MCF 10A (cell line): ENCODE data around the gene SLC4A1. TPM values are rescaled to one million over a fixed set of nuclear protein-coding genes. Genes with fewer than 3 reads are reported as not detected.

Experiments
- BruUV-seq: library from RNA; stranded (reverse); fragments of 400-500 nt; replicated peaks from 2 replicates; lab custom pipeline; 2021; lab: Mats Ljungman, UMichigan
- CTCF ChIA-PET: fragments of 300-600 bp; sonication (Branson Sonifier 250); formaldehyde crosslinking; extraction: SDS; loops from one replicate; lab custom pipeline; 2021; ENCODE audit warnings: antibody characterized with exemption, inconsistent platforms; lab: Yijun Ruan, JAX
- POLR2A ChIA-PET: fragments of 300-600, 350-650 bp; sonication (Branson Sonifier 250); formaldehyde crosslinking; extraction: SDS; loops from one replicate; lab custom pipeline; 2020; ENCODE audit warnings: antibody characterized with exemption, inconsistent platforms; lab: Yijun Ruan, JAX
- DNase-seq: peaks from one replicate; pipeline ENCODE4 v3.0.0-alpha.2; 2018; ENCODE audit not compliant: unreplicated experiment
- H3K27ac Mint-ChIP-seq: one replicate; pipeline ENCODE4 v1.8.0; 2022; ENCODE audit warnings: mild to moderate bottlenecking, low read depth, mixed read lengths; ENCODE audit not compliant: unreplicated experiment
- H3K27me3 Mint-ChIP-seq: one replicate; pipeline ENCODE4 v1.8.0; 2022; ENCODE audit warnings: mixed read lengths; ENCODE audit not compliant: insufficient read depth, unreplicated experiment
- H3K36me3 Mint-ChIP-seq: one replicate; pipeline ENCODE4 v1.8.0; 2022; ENCODE audit warnings: mild to moderate bottlenecking, moderate library complexity, mixed read lengths; ENCODE audit not compliant: insufficient read depth, unreplicated experiment
- H3K4me1 Mint-ChIP-seq: one replicate; pipeline ENCODE4 v1.8.0; 2022; ENCODE audit warnings: mixed read lengths; ENCODE audit not compliant: insufficient read depth, unreplicated experiment
- H3K4me3 Mint-ChIP-seq: one replicate; pipeline ENCODE4 v1.8.0; 2022; ENCODE audit warnings: mild to moderate bottlenecking, moderate library complexity, mixed read lengths; ENCODE audit not compliant: unreplicated experiment
- H3K9me3 Mint-ChIP-seq: one replicate; pipeline ENCODE4 v1.8.0; 2022; ENCODE audit warnings: mixed read lengths; ENCODE audit not compliant: unreplicated experiment
- intact Hi-C: fragments of 100-400 bp; cut with micrococcal nuclease; formaldehyde crosslinking; loops from 2 replicates; pipeline ENCODE4 v1.14.1; 2022
- total RNA-seq: library from RNA; stranded (reverse); gene quantifications from 2 replicates; pipeline ENCODE4 v1.2.3, GENCODE V29; 2022
- TF ChIP-seq, protein P1 (sequence below): fragments of 200-600 bp; IDR thresholded peaks from one replicate; pipeline ENCODE4 v1.8.0; 2022; ENCODE audit warnings: antibody characterized with exemption, mild to moderate bottlenecking; ENCODE audit not compliant: unreplicated experiment

SLC4A1 gene
- total RNA-seq, 1 experiment from 2014 or later = not detected

GRCh38 chr17:44308865-44309264 lies 40.9 kb upstream of the SLC4A1 start:
- H3K9me3 Mint-ChIP-seq = no peaks in the 10 kb centered on the region
- no TSS peak for BruUV-seq
- H3K4me1 Mint-ChIP-seq = peaks cover 10% of the 10 kb centered on the region
- H3K27me3 Mint-ChIP-seq = peaks cover 15% of the 10 kb centered on the region
- no peak overlapping the region for H3K4me3 Mint-ChIP-seq
- TF ChIP-seq, protein P1, sequence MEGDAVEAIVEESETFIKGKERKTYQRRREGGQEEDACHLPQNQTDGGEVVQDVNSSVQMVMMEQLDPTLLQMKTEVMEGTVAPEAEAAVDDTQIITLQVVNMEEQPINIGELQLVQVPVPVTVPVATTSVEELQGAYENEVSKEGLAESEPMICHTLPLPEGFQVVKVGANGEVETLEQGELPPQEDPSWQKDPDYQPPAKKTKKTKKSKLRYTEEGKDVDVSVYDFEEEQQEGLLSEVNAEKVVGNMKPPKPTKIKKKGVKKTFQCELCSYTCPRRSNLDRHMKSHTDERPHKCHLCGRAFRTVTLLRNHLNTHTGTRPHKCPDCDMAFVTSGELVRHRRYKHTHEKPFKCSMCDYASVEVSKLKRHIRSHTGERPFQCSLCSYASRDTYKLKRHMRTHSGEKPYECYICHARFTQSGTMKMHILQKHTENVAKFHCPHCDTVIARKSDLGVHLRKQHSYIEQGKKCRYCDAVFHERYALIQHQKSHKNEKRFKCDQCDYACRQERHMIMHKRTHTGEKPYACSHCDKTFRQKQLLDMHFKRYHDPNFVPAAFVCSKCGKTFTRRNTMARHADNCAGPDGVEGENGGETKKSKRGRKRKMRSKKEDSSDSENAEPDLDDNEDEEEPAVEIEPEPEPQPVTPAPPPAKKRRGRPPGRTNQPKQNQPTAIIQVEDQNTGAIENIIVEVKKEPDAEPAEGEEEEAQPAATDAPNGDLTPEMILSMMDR = no peak
- DNase-seq = no peak
- intact Hi-C loops = loop anchor here (5.0 kb wide), 1 partner anchor 72 kb away; no protein-coding TSS in a partner anchor
- CTCF ChIA-PET = interaction anchor here (0.6 to 1.4 kb wide), 5 partner anchors 50 to 107 kb away, joined by 3 to 4 read pairs (median 3); no protein-coding TSS in a partner anchor
- no peak overlapping the region for H3K27ac Mint-ChIP-seq
- H3K36me3 Mint-ChIP-seq = no peaks in the 10 kb centered on the region
- POLR2A ChIA-PET = interaction anchor here (0.8 to 1.9 kb wide), 3 partner anchors 22 to 88 kb away, joined by 3 to 11 read pairs (median 6); partner anchors contain the start of gene UBTF

DNA sequence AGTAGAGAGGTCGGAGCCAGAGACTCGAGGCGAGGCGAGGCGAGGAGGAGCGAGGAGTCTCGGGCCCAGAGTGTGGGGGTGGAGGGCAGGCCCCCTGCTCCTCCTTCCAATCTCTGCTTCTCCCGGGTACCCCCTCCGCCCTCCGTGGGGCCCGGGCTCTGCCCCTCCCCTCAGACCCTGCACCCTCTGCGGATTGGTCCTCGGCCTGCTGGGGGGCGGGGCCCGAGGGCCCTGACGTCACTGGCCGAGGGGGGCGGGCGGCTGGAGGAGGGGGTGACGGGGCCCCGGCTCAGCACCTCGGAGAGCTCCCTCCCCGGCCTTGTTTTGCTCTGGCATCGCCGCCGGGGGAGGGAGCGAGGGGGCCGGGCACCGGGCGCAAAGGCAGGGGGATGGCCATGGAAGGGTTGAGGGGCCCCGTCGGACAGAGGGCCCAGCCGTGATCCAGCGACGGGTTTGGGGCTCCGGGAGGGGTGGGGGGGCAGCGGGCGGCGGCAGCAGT lies 40.4 kb upstream of the SLC4A1 start, which contains the start of gene RUNDC3A:
Gene RUNDC3A, plus strand, starts transcription at position 282 of the 499 bp plus-strand sequence. CDS start 232 bp downstream, outside the sequence.
- intact Hi-C loops = loop anchor here (5.0 kb wide), 1 partner anchor 71 kb away; no protein-coding TSS in a partner anchor
- Mint-ChIP-seq H3K9me3 (no peaks in the 10 kb centered on the region), H3K27me3 (peaks cover 15% of the 10 kb centered on the region), H3K36me3 (no peaks in the 10 kb centered on the region), H3K4me1 (peaks cover 10% of the 10 kb centered on the region), H3K27ac (no peak within 1 kb of the TSS), H3K4me3 (peak within 1 kb of the TSS; percentile 68)
- TF ChIP-seq, protein P1 = no peak
- peak; percentile 71 for DNase-seq
- BruUV-seq = no TSS peak
- CTCF ChIA-PET = interaction anchor here (0.6 to 1.4 kb wide), 5 partner anchors 50 to 106 kb away, joined by 3 to 4 read pairs (median 3); no protein-coding TSS in a partner anchor
- POLR2A ChIA-PET = interaction anchor here (0.8 to 1.9 kb wide), 2 partner anchors 36 to 88 kb away, joined by 3 to 11 read pairs; partner anchors contain the start of gene UBTF

GRCh38 chr17:44307387-44308186 lies 39.7 kb upstream of the SLC4A1 start:
- no TSS peak for BruUV-seq
- POLR2A ChIA-PET = interaction anchor here (0.8 to 1.9 kb wide), 2 partner anchors 37 to 87 kb away, joined by 3 to 11 read pairs; partner anchors contain the start of gene UBTF
- Mint-ChIP-seq H3K36me3 (no peaks in the 10 kb centered on the region), H3K27me3 (peaks cover 15% of the 10 kb centered on the region), H3K4me3 (peak overlapping the region; percentile 68), H3K27ac (no peak overlapping the region), H3K9me3 (no peaks in the 10 kb centered on the region), H3K4me1 (peaks cover 10% of the 10 kb centered on the region)
- TF ChIP-seq, protein P1 = no peak
- intact Hi-C loops = loop anchor here (5.0 kb wide), 1 partner anchor 70 kb away; no protein-coding TSS in a partner anchor
- peak; percentile 36 for DNase-seq
- CTCF ChIA-PET = interaction anchor here (0.6 kb wide), 2 partner anchors 58 to 104 kb away, joined by 3 read pairs; no protein-coding TSS in a partner anchor

- Mint-ChIP-seq H3K27ac (no peak overlapping the region), H3K36me3 (no peaks in the 10 kb centered on the region), H3K4me3 (no peak overlapping the region), H3K27me3 (peaks cover 25% of the 10 kb centered on the region), H3K4me1 (peaks cover 6% of the 10 kb centered on the region), H3K9me3 (no peaks in the 10 kb centered on the region)
- CTCF ChIA-PET = no interaction called here
- no TSS peak for BruUV-seq
- POLR2A ChIA-PET = no interaction called here
- intact Hi-C loops = loop anchor here (5.0 kb wide), 1 partner anchor 67 kb away; no protein-coding TSS in a partner anchor
- no peak for DNase-seq
- TF ChIP-seq, protein P1 = no peak
Measured at GRCh38 chr17:44304651-44305050, 36.7 kb upstream of the SLC4A1 start.
